Astrocyte (in vitro differentiated cells and primary cell): Measurements from ENCODE around the gene KARS1.

ENCODE experiments used
- EZH2 ChIP-seq: IDR thresholded peaks from 2 replicates; pipeline ENCODE4 v1.6.1; 2012; ENCODE audit warnings: mild to moderate bottlenecking, low read length, inconsistent platforms; ENCODE audit not compliant: insufficient read depth
- TF ChIP-seq, protein P1 (sequence below): IDR thresholded peaks from 2 replicates; pipeline ENCODE4 v1.5.1; 2011; ENCODE audit warnings: low read depth, mild to moderate bottlenecking, inconsistent platforms, low read length, moderate library complexity; ENCODE audit not compliant: insufficient read depth

DNA sequence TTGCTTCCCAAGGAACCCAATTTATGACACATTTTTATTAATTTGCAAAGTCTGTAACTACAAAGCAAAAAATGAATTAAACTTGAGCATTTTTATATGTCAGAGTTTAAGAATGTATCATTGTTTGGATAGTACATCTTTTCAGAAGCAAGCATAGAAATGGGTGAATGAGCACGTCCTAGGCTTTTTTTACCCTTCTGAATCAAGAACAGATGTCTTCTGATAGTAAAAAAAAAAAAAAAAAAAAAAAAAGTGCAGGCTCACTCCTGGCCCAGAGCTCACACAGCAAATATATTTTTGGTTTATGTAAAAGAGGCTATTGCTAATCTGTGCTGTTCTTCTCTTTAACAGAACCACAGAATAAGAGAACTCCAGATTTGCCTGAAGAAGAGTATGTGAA lies 6.5 kb upstream of the KARS1 start:
- no peak for TF ChIP-seq EZH2
- TF ChIP-seq, protein P1, sequence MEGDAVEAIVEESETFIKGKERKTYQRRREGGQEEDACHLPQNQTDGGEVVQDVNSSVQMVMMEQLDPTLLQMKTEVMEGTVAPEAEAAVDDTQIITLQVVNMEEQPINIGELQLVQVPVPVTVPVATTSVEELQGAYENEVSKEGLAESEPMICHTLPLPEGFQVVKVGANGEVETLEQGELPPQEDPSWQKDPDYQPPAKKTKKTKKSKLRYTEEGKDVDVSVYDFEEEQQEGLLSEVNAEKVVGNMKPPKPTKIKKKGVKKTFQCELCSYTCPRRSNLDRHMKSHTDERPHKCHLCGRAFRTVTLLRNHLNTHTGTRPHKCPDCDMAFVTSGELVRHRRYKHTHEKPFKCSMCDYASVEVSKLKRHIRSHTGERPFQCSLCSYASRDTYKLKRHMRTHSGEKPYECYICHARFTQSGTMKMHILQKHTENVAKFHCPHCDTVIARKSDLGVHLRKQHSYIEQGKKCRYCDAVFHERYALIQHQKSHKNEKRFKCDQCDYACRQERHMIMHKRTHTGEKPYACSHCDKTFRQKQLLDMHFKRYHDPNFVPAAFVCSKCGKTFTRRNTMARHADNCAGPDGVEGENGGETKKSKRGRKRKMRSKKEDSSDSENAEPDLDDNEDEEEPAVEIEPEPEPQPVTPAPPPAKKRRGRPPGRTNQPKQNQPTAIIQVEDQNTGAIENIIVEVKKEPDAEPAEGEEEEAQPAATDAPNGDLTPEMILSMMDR, result no peak
